ENCODE results near the gene ADAM17. TPM values are rescaled to one million over a fixed set of nuclear protein-coding genes. Genes with fewer than 3 reads are reported as not detected.

ADAM17 gene
- polyA plus RNA-seq, 3 donors, result 30.2 to 34.8 (median 30.9) TPM

- Mint-ChIP-seq H3K4me1 (no peaks in the 10 kb centered on the region), H3K36me3 (peaks cover 67 to 79% of the 10 kb centered on the region in 2 donors), H3K4me3 (no peak overlapping the region), H3K27ac (peak overlapping the region in 1 of 7 donors; percentile 38), H3K9me3 (no peaks in the 10 kb centered on the region), H3K27me3 (ENCODE audit: low read depth in 3 of 3) (no peaks in the 10 kb centered on the region)
- no peaks in the 10 kb centered on the region for H3K27me3 ChIP-seq (ENCODE audit: control insufficient read depth in 2 of 2, insufficient read depth in 2 of 2, low read length in 2 of 2)
- no peak overlapping the region for H2AFZ ChIP-seq (ENCODE audit: insufficient read depth, low read depth, low read length, poor library complexity, severe bottlenecking)
- peaks cover 80 to 88% of the 10 kb centered on the region in 2 donors for H3K36me3 ChIP-seq (replicated peaks in 1 of 2; ENCODE audit: control insufficient read depth in 1 of 2, insufficient read depth in 2 of 2, low read length in 2 of 2)
- WGBS (ENCODE audit: insufficient coverage), result 100% methylated on average over 2 of the region's 5 CpGs
- H3K4me1 ChIP-seq (ENCODE audit: control insufficient read depth in 1 of 2, insufficient read depth in 2 of 2, low read length in 2 of 2), result no peaks in the 10 kb centered on the region
- no peaks in the 10 kb centered on the region for H3K79me2 ChIP-seq (ENCODE audit: insufficient read depth, low read length)
- no peaks in the 10 kb centered on the region for H4K20me1 ChIP-seq (ENCODE audit: insufficient read depth, low read length)
- DNase-seq, result no peak
- no peak overlapping the region for H3K9ac ChIP-seq (ENCODE audit: insufficient read depth, low read length, poor library complexity, severe bottlenecking)
- no peak overlapping the region for H3K4me3 ChIP-seq (replicated peaks in 1 of 3; ENCODE audit: low read depth in 2 of 3, low read length in 3 of 3)
- no peaks in the 10 kb centered on the region for H3K9me3 ChIP-seq (replicated peaks in 1 of 2; ENCODE audit: control insufficient read depth in 1 of 2, insufficient read depth in 1 of 2, low read length in 2 of 2)
- H3K4me2 ChIP-seq (replicated peaks; ENCODE audit: extremely low read depth, low read length, poor library complexity, severe bottlenecking), result no peak overlapping the region
- TF ChIP-seq, protein P1, sequence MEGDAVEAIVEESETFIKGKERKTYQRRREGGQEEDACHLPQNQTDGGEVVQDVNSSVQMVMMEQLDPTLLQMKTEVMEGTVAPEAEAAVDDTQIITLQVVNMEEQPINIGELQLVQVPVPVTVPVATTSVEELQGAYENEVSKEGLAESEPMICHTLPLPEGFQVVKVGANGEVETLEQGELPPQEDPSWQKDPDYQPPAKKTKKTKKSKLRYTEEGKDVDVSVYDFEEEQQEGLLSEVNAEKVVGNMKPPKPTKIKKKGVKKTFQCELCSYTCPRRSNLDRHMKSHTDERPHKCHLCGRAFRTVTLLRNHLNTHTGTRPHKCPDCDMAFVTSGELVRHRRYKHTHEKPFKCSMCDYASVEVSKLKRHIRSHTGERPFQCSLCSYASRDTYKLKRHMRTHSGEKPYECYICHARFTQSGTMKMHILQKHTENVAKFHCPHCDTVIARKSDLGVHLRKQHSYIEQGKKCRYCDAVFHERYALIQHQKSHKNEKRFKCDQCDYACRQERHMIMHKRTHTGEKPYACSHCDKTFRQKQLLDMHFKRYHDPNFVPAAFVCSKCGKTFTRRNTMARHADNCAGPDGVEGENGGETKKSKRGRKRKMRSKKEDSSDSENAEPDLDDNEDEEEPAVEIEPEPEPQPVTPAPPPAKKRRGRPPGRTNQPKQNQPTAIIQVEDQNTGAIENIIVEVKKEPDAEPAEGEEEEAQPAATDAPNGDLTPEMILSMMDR (IDR thresholded peaks at IDR 0.05), result no peak
- intact Hi-C loops (cut with micrococcal nuclease), result no loop called here
- no peak overlapping the region for H3K27ac ChIP-seq (ENCODE audit: low read depth in 1 of 2, low read length in 2 of 2)
Measured at GRCh38 chr2:9443526-9443925, 112.1 kb downstream of the ADAM17 start.

DNA sequence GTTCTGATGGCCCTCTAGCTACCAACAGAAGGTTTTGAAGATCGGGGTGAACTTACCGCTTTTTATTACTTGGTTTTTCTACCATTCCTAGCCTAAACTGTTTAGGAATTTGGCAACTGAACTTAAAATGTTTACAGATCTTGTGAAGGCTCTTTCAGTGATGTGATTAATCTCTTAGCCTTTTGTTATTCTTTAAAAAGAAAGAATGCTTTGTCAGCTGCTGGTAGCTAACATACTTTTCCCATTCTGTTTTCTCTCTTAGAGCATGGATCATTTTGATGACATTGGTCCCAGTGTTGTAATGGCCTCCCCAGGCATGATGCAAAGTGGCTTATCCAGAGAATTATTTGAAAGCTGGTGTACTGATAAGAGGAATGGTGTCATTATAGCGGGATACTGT is 114.1 kb downstream of the ADAM17 start:
- TF ChIP-seq, protein P1 (IDR thresholded peaks at IDR 0.05), result no peak
- H3K27ac Mint-ChIP-seq, result no peak overlapping the region
- H3K27me3 ChIP-seq (ENCODE audit: control insufficient read depth in 2 of 2, insufficient read depth in 2 of 2, low read length in 2 of 2), result no peaks in the 10 kb centered on the region
- H3K9ac ChIP-seq (ENCODE audit: insufficient read depth, low read length, poor library complexity, severe bottlenecking), result no peak overlapping the region
- H3K4me3 ChIP-seq (replicated peaks in 1 of 3; ENCODE audit: low read depth in 2 of 3, low read length in 3 of 3), result no peak overlapping the region
- H3K4me3 Mint-ChIP-seq, result no peak overlapping the region
- H3K9me3 ChIP-seq (replicated peaks in 1 of 2; ENCODE audit: control insufficient read depth in 1 of 2, insufficient read depth in 1 of 2, low read length in 2 of 2), result no peaks in the 10 kb centered on the region
- no peak for DNase-seq
- intact Hi-C loops (cut with micrococcal nuclease), result no loop called here
- WGBS (ENCODE audit: insufficient coverage), result 100% methylated on average over 1 of the region's 3 CpGs
- H3K36me3 ChIP-seq (replicated peaks in 1 of 2; ENCODE audit: control insufficient read depth in 1 of 2, insufficient read depth in 2 of 2, low read length in 2 of 2), result peaks cover 84 to 95% of the 10 kb centered on the region in 2 donors
- H3K79me2 ChIP-seq (ENCODE audit: insufficient read depth, low read length), result no peaks in the 10 kb centered on the region
- no peak overlapping the region for H2AFZ ChIP-seq (ENCODE audit: insufficient read depth, low read depth, low read length, poor library complexity, severe bottlenecking)
- H4K20me1 ChIP-seq (ENCODE audit: insufficient read depth, low read length), result no peaks in the 10 kb centered on the region
- H3K9me3 Mint-ChIP-seq, result no peaks in the 10 kb centered on the region
- no peaks in the 10 kb centered on the region for H3K27me3 Mint-ChIP-seq (ENCODE audit: low read depth in 3 of 3)
- H3K27ac ChIP-seq (ENCODE audit: low read depth in 1 of 2, low read length in 2 of 2), result no peak overlapping the region
- no peaks in the 10 kb centered on the region for H3K4me1 ChIP-seq (ENCODE audit: control insufficient read depth in 1 of 2, insufficient read depth in 2 of 2, low read length in 2 of 2)
- H3K4me2 ChIP-seq (replicated peaks; ENCODE audit: extremely low read depth, low read length, poor library complexity, severe bottlenecking), result no peak overlapping the region
- H3K36me3 Mint-ChIP-seq, result peaks cover 70 to 83% of the 10 kb centered on the region in 2 donors
- H3K4me1 Mint-ChIP-seq, result no peaks in the 10 kb centered on the region
